ENCODE measurements around the gene CDC42EP5. TPM values are rescaled to one million over a fixed set of nuclear protein-coding genes. Genes with fewer than 3 reads are reported as not detected.

Gene CDC42EP5
- total RNA-seq, 1 donor from 2014 or later = 153 TPM

DNA sequence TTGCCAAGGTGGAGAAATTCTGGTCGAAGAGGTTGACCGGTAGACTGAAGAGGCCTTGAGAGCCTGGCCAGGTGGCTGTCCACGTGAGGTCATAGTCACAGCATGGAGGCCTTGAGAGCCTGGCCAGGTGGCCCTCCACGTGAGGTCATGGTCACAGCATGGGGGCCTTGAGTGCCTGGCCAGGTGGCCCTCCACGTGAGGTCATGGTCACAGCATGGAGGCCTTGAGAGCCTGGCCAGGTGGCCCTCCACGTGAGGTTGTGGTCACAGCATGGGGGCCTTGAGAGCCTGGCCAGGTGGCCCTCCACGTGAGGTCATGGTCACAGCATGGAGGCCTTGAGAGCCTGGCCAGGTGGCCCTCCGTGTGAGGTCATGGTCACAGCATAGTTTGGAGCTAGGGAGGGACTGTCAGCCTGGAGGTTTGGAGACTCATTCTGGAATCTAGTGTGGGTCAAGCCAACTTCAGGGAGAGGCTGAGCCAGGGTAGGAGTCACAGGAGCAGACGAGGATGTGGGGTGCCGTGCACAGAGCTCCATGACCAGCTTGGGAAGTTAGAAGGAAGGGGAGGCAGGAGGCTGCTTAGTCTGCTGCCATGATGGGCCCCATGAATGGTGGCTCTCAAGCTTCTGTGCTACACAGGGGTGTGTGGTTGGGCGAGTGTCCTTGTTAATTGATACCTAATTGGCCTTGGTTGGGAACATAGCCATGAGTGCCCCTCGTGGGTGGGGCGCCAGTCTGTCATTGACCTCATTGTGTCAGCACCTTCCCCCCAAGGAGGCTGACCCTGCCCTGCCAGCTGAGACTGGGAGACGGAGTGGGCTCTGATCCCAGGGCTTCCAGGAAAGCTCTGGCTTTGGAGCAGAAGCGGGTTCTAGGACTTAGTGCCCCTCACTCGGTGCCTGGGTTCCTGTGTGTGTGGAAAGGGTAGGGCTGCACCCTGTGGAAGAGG is 13.5 kb downstream of the CDC42EP5 start:
- DNase-seq (ENCODE audit: low spot score in 2 of 2) = peak in 1 of 2 donors; percentile 59
- no peak overlapping the region for H3K27ac ChIP-seq
- H3K9me3 ChIP-seq = no peaks in the 10 kb centered on the region
- peaks cover 69 to 75% of the 10 kb centered on the region in 2 donors for H3K36me3 ChIP-seq
- intact Hi-C loops (cut with DNase I) = loop anchor here (5.0 to 10.0 kb wide), 6 partner anchors 267 to 1127 kb away; partner anchors contain the start of genes NDUFA3, OSCAR, PPP6R1 and TSEN34
- TF ChIP-seq, protein P1, sequence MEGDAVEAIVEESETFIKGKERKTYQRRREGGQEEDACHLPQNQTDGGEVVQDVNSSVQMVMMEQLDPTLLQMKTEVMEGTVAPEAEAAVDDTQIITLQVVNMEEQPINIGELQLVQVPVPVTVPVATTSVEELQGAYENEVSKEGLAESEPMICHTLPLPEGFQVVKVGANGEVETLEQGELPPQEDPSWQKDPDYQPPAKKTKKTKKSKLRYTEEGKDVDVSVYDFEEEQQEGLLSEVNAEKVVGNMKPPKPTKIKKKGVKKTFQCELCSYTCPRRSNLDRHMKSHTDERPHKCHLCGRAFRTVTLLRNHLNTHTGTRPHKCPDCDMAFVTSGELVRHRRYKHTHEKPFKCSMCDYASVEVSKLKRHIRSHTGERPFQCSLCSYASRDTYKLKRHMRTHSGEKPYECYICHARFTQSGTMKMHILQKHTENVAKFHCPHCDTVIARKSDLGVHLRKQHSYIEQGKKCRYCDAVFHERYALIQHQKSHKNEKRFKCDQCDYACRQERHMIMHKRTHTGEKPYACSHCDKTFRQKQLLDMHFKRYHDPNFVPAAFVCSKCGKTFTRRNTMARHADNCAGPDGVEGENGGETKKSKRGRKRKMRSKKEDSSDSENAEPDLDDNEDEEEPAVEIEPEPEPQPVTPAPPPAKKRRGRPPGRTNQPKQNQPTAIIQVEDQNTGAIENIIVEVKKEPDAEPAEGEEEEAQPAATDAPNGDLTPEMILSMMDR (IDR thresholded peaks at IDR 0.05) = no peak
- H3K4me1 ChIP-seq = peaks cover 14 to 20% of the 10 kb centered on the region in 2 donors
- no peaks in the 10 kb centered on the region for H3K27me3 ChIP-seq
- H3K4me3 ChIP-seq = no peak overlapping the region

DNA sequence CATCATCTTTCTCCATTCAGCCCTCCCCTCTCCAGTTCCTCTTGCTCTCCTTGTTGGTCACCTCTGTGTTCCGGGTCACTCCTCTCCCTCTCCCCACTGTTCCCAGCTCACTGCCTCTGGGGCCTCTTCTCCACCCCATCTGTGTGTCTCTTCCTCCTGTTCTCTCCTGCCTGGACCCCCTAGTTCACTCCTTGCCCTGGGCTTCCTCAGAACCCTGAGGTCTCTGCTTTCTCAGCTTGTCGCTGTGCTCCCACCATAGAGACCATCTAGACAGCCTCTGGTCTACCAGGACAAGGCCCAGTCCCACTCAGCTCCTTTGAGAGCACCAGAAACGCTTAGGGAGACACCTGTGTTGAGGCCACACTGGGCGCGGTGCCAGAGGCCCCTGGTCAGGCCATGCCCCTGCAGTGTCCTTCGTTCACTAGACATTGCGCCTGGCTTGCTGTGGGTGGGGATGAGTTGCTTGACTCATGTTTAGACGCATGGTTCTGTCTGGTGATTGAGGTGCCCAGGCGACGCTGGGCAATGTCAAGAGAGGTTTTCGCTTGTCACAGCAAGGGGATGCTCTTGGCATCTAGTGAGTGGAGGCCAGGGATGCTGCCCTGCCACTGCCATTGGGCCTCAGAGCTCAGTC is 14.3 kb downstream of the CDC42EP5 start:
- TF ChIP-seq, protein P1 (IDR thresholded peaks at IDR 0.05) = no peak

DNA sequence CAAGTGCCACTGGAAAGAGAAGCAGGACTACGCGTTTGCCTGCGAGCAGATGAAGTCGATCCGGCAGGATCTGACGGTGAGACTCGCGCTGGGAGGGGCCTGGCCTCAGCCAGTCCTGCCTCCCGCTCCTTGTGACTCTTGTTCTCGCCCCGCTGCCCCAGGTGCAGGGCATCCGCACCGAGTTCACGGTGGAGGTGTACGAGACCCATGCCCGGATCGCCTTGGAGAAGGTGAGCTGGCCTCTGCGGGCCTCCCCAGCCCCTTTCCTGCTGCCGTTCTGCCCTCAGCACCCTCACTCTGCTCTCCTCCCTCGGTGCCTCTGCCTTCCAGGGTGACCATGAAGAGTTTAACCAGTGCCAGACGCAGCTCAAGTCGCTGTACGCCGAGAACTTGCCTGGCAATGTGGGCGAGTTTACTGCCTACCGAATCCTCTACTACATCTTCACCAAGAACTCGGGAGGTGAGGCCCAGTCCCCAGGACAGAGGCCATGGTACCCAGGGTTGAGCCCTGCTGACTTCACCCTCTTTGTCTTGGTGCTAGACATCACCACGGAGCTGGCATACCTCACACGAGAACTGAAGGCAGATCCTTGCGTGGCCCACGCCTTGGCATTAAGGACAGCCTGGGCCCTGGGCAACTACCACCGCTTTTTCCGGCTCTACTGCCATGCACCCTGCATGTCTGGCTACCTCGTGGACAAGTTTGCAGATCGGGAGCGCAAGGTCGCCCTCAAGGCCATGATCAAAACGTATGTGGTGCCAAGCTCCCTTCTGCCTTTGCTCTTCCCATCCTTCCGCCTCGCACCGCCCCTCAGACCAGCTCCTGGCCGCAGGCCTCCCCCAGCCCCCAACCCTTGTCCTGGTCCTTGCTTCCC is 15.1 kb downstream of the CDC42EP5 start:
- intact Hi-C loops (cut with DNase I) = no loop called here
- Histone ChIP-seq H3K27ac (no peak overlapping the region), H3K27me3 (no peaks in the 10 kb centered on the region), H3K36me3 (peaks cover 85 to 91% of the 10 kb centered on the region in 2 donors), H3K9me3 (no peaks in the 10 kb centered on the region), H3K4me1 (peaks cover 11 to 17% of the 10 kb centered on the region in 2 donors), H3K4me3 (no peak overlapping the region)
- DNase-seq (ENCODE audit: low spot score in 2 of 2) = no peak
- TF ChIP-seq, protein P1 (IDR thresholded peaks at IDR 0.05) = no peak

More for the DNA sequence above, 14.3 kb downstream of the CDC42EP5 start:
- intact Hi-C loops (cut with DNase I) = no loop called here
- H3K4me3 ChIP-seq = no peak overlapping the region
- H3K27ac ChIP-seq = no peak overlapping the region
- H3K4me1 ChIP-seq = peaks cover 11 to 14% of the 10 kb centered on the region in 2 donors
- no peaks in the 10 kb centered on the region for H3K9me3 ChIP-seq
- peak in 1 of 2 donors; percentile 60 for DNase-seq (ENCODE audit: low spot score in 2 of 2)
- peaks cover 77 to 83% of the 10 kb centered on the region in 2 donors for H3K36me3 ChIP-seq
- H3K27me3 ChIP-seq = no peaks in the 10 kb centered on the region

DNA sequence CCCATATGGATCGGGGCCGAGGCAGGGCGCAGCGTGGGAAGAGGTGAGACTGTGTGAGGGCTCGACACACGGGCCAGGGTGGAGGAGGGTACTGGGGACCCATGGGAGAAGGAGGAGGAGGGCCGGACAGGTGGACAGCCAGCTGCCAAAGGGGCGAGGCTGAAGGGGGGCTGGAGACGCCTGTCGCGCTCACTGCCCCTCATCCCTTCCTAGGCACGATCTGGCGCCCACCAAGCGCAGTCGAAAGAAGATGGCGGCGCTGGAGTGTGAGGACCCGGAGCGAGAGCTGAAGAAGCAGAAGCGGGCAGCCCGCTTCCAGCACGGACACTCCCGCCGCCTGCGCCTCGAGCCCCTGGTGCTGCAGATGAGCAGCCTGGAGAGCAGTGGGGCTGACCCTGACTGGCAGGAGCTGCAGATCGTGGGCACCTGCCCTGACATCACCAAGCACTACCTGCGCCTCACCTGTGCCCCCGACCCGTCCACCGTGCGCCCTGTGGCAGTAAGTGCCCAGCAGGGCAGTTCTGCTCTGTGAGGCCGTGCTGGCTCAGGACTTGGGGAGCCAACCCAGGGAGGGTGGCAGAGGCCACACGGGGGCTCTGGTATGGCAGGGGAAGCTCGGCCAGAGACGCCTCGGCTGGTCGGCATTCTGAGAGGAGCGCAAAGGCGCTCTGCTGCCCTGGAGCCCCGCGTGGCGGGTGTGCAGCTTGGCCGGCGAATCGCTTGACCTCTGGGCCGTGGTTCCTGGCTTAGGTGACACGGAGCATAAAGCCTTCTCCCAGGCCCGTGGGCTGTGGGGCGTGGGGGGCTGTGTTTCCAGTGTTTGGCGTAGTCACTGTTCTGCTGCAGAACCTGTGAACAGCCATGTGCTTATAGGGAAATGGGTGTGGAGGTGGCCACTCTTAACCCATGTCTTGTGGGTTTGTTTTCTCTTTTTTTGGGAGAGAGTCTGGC is 16.4 kb downstream of the CDC42EP5 start:
- no peaks in the 10 kb centered on the region for H3K27me3 ChIP-seq
- intact Hi-C loops (cut with DNase I) = no loop called here
- peaks cover 98 to 100% of the 10 kb centered on the region in 2 donors for H3K36me3 ChIP-seq
- H3K9me3 ChIP-seq = no peaks in the 10 kb centered on the region
- H3K4me3 ChIP-seq = no peak overlapping the region
- TF ChIP-seq, protein P1 (IDR thresholded peaks at IDR 0.05) = no peak
- peaks cover 0 to 14% of the 10 kb centered on the region in 2 donors for H3K4me1 ChIP-seq
- no peak for DNase-seq (ENCODE audit: low spot score in 2 of 2)
- H3K27ac ChIP-seq = no peak overlapping the region

Measured in ascending aorta (tissue), 2 donors.